NCI-H82 (cell line): ENCODE results near the gene ALDH8A1.
"Not testable (repeated sequence)": the region's sequence is repeated elsewhere in the genome, so short reads cannot be mapped to it uniquely, and the experiment has no call there.

Experiments used
- DNase-seq: peaks from one replicate; lab custom pipeline; 2025; lab: John Stamatoyannopoulos, UW

ALDH8A1 gene

GRCh38 chr6:134909701-134910592 is 40.0 kb downstream of the ALDH8A1 start:
- DNase-seq = no peak

GRCh38 chr6:134908906-134909516 is 40.9 kb downstream of the ALDH8A1 start:
- DNase-seq = no peak

- not testable (repeated sequence) for DNase-seq
Observed at GRCh38 chr6:134904731-134905130, 45.2 kb downstream of the ALDH8A1 start.

- DNase-seq = peak; percentile 66
Observed at GRCh38 chr6:134903448-134903847, 46.5 kb downstream of the ALDH8A1 start.

GRCh38 chr6:134902936-134903335 is 47.0 kb downstream of the ALDH8A1 start:
- DNase-seq = no peak

- no peak for DNase-seq
Observed at GRCh38 chr6:134902074-134902861, 47.6 kb downstream of the ALDH8A1 start.

GRCh38 chr6:134898575-134898974 is 51.3 kb downstream of the ALDH8A1 start:
- no peak for DNase-seq

GRCh38 chr6:134898166-134898565 is 51.7 kb downstream of the ALDH8A1 start:
- not testable (repeated sequence) for DNase-seq

- DNase-seq = no peak
Observed at GRCh38 chr6:134896910-134897309, 53.0 kb downstream of the ALDH8A1 start.

- no peak for DNase-seq
Observed at GRCh38 chr6:134894800-134895199, 55.1 kb downstream of the ALDH8A1 start.

- no peak for DNase-seq
Observed at GRCh38 chr6:134892362-134892761, 57.5 kb downstream of the ALDH8A1 start.

GRCh38 chr6:134891633-134892032 is 58.3 kb downstream of the ALDH8A1 start:
- no peak for DNase-seq

GRCh38 chr6:134888316-134888715 is 61.6 kb downstream of the ALDH8A1 start:
- DNase-seq = no peak

- DNase-seq = no peak
Observed at GRCh38 chr6:134884752-134885151, 65.1 kb downstream of the ALDH8A1 start.

- no peak for DNase-seq
Observed at GRCh38 chr6:134883314-134883713, 66.6 kb downstream of the ALDH8A1 start.

GRCh38 chr6:134882426-134883038 is 67.4 kb downstream of the ALDH8A1 start:
- peak; percentile 88 for DNase-seq

- no peak for DNase-seq
Observed at GRCh38 chr6:134880487-134881190, 69.3 kb downstream of the ALDH8A1 start.

- DNase-seq = no peak
Observed at GRCh38 chr6:134878136-134878535, 71.8 kb downstream of the ALDH8A1 start.

GRCh38 chr6:134875367-134875766 is 74.5 kb downstream of the ALDH8A1 start:
- no peak for DNase-seq

GRCh38 chr6:134873500-134874388 is 76.2 kb downstream of the ALDH8A1 start:
- DNase-seq = no peak
